Pancreas (tissue), 10 donors: ENCODE data around the gene MAGEC3. TPM values are rescaled to one million over a fixed set of nuclear protein-coding genes. Genes with fewer than 3 reads are reported as not detected.

Source experiments
- ATAC-seq, 4 donors: fragments of 200-7000 bp; cut with Tn5 transposase; one replicate each; pipeline versions ENCODE4 v1.8.0 to v1.9.1; 2020; ENCODE audit warnings: mild to moderate bottlenecking in 4 of 4, moderate library complexity in 4 of 4
- DNase-seq, 6 donors: peaks; one replicate each; pipeline ENCODE4 v3.0.0-alpha.2; 2020
- FAIRE-seq: peaks from 2 replicates; lab custom pipeline; 2012; peaks lifted over from hg19 to GRCh38; lab: Jason Lieb, UNC
- H3K27ac ChIP-seq, 4 donors: fragments of 200-600 bp; sonication (generic); 1 replicate in 3 of 4; 2 replicates in 1 of 4; pipeline versions ENCODE4 v1.5.0 to v1.8.0; 2020
- H3K27me3 ChIP-seq, 4 donors: fragments of 200-600 bp; one replicate each; pipeline ENCODE4 v1.8.0; 2021
- H3K36me3 ChIP-seq, 3 donors: fragments of 200-600 bp; sonication (generic) in 1 of 3; one replicate each; pipeline versions ENCODE4 v1.5.0 to v1.8.0; 2020 to 2021
- H3K4me1 ChIP-seq, 3 donors: fragments of 200-600 bp; one replicate each; pipeline ENCODE4 v1.8.0; 2021
- H3K4me3 ChIP-seq, 4 donors: fragments of 200-600 bp; sonication (generic) in 2 of 4; one replicate each; pipeline versions ENCODE4 v1.5.0 to v1.8.0; 2020 to 2021
- H3K9me3 ChIP-seq, 4 donors: fragments of 200-600 bp; one replicate each; pipeline ENCODE4 v1.8.0; 2021
- CTCF ChIP-seq, 4 donors: fragments of 200-600 bp; sonication (generic) in 3 of 4; IDR thresholded peaks; one replicate each; pipeline versions ENCODE4 v1.5.0 to v1.8.0; 2021; ENCODE audit warnings: antibody characterized with exemption in 4 of 4
- WGBS, 2 donors: extraction: QIAGEN DNeasy Blood & Tissue Kit; methylation state at CpG; one replicate each; pipeline ENCODE4 v1.1.7; 2013; 5-methylcytosine and 5-hydroxymethylcytosine counted together
- intact Hi-C, 3 donors: fragments of 100-400 bp; cut with DNase I; formaldehyde crosslinking; loops; one replicate each; pipeline versions ENCODE4 v1.11.1 to v1.14.2; 2022
- polyA plus RNA-seq, 2 donors: library from polyadenylated mRNA; stranded (reverse); fragments of 200-250 nt; gene quantifications; one replicate each; pipeline ENCODE4 v1.2.3, GENCODE V29; 2013
- total RNA-seq, 6 donors: library from RNA; stranded (reverse); fragmentation: NEBNext Ultra II Directional in 4 of 6; extraction: Animal tissue kit (Norgen Biotek cat#: 25700) in 4 of 6; gene quantifications; one replicate each; pipeline versions ENCODE4 v1.2.1 to v1.2.4, GENCODE V29; 2021 to 2023
- donor health status: healthy with polysubstance abuse.
- donor health status: DM: no; HTN: no; CAD: no; lungs with moderate emphysema.
- donor health status: DM: no; HTN: no; CAD: no.
- donor health status: control.
- donor health status: control.
- donor health status: Bipolar disorder and iron deficiency.
- donor health status: DM: yes; HTN: yes; CAD: no.
- donor health status: DM: no; HTN: no; CAD: no.
- donor health status: DM: no; HTN: no; CAD: no.
- donor health status: DM: yes; HTN: yes; CAD: no.

MAGEC3 gene
- total and polyA plus RNA-seq, 8 donors: 0.12 TPM; not detected in 7

- intact Hi-C loops: no loop called here
- DNase-seq: no peak
- ATAC-seq: no peak
- no peaks in the 10 kb centered on the region for H3K4me1 ChIP-seq
- no peaks in the 10 kb centered on the region for H3K9me3 ChIP-seq
- H3K27me3 ChIP-seq: no peaks in the 10 kb centered on the region
- FAIRE-seq: no peak
- no peak for TF ChIP-seq CTCF (IDR thresholded peaks at IDR 0.05)
- no peaks in the 10 kb centered on the region for H3K36me3 ChIP-seq
- no peak overlapping the region for H3K27ac ChIP-seq
- H3K4me3 ChIP-seq: no peak overlapping the region
- WGBS, 2 donors: 61 to 78% methylated on average over 1 of the region's 1 CpG
Observed at GRCh38 chrX:141936080-141936479, 98.0 kb downstream of the MAGEC3 start.

- ATAC-seq: no peak
- no peak for FAIRE-seq
- Histone ChIP-seq H3K4me3 (no peak overlapping the region), H3K4me1 (no peaks in the 10 kb centered on the region), H3K36me3 (no peaks in the 10 kb centered on the region), H3K9me3 (no peaks in the 10 kb centered on the region), H3K27ac (no peak overlapping the region), H3K27me3 (no peaks in the 10 kb centered on the region)
- DNase-seq: no peak
- WGBS, 2 donors: 63 to 69% methylated on average over 2 of the region's 2 CpGs
- no peak for TF ChIP-seq CTCF (IDR thresholded peaks at IDR 0.05)
- intact Hi-C loops: no loop called here
Observed at GRCh38 chrX:141941234-141941633, 103.1 kb downstream of the MAGEC3 start.

- ATAC-seq: no peak
- no peak for TF ChIP-seq CTCF (IDR thresholded peaks at IDR 0.05)
- Histone ChIP-seq H3K36me3 (no peaks in the 10 kb centered on the region), H3K4me1 (no peaks in the 10 kb centered on the region), H3K27ac (no peak overlapping the region), H3K27me3 (no peaks in the 10 kb centered on the region), H3K9me3 (no peaks in the 10 kb centered on the region), H3K4me3 (no peak overlapping the region)
- no peak for DNase-seq
- 48 to 53% methylated on average over 7 of the region's 7 CpGs for WGBS, 2 donors
- intact Hi-C loops: no loop called here
- FAIRE-seq: no peak
Observed at GRCh38 chrX:141945426-141945825, 107.3 kb downstream of the MAGEC3 start.

- intact Hi-C loops: no loop called here
- H3K27me3 ChIP-seq: no peaks in the 10 kb centered on the region
- FAIRE-seq: no peak
- no peak overlapping the region for H3K27ac ChIP-seq
- no peaks in the 10 kb centered on the region for H3K36me3 ChIP-seq
- no peak for DNase-seq
- WGBS, 2 donors: 85 to 86% methylated on average over 3 of the region's 3 CpGs
- H3K4me3 ChIP-seq: no peak overlapping the region
- ATAC-seq: no peak
- no peaks in the 10 kb centered on the region for H3K4me1 ChIP-seq
- TF ChIP-seq CTCF (IDR thresholded peaks at IDR 0.05): no peak
- no peaks in the 10 kb centered on the region for H3K9me3 ChIP-seq
Observed at GRCh38 chrX:141947350-141947749, 109.2 kb downstream of the MAGEC3 start.

Other genes with a start within 250 kb of the MAGEC3 start
- not detected for gene SPANXA2, start 248.6 kb upstream of the MAGEC3 start, total RNA-seq
- gene SPANXA2, start 248.6 kb upstream of the MAGEC3 start, polyA plus RNA-seq: not detected
- gene SPANXD, start 139.6 kb upstream of the MAGEC3 start, total RNA-seq: not detected
- not detected for gene SPANXD, start 139.6 kb upstream of the MAGEC3 start, polyA plus RNA-seq
- not detected for gene MAGEC1, start 65.6 kb downstream of the MAGEC3 start, total RNA-seq
- gene MAGEC1, start 65.6 kb downstream of the MAGEC3 start, polyA plus RNA-seq: not detected